Measurements from ENCODE around the gene ANO1. TPM values are rescaled to one million over a fixed set of nuclear protein-coding genes. Genes with fewer than 3 reads are reported as not detected.

ANO1 gene
- total RNA-seq, 2 donors from 2014 or later, result 7.3 to 23.1 TPM

DNA sequence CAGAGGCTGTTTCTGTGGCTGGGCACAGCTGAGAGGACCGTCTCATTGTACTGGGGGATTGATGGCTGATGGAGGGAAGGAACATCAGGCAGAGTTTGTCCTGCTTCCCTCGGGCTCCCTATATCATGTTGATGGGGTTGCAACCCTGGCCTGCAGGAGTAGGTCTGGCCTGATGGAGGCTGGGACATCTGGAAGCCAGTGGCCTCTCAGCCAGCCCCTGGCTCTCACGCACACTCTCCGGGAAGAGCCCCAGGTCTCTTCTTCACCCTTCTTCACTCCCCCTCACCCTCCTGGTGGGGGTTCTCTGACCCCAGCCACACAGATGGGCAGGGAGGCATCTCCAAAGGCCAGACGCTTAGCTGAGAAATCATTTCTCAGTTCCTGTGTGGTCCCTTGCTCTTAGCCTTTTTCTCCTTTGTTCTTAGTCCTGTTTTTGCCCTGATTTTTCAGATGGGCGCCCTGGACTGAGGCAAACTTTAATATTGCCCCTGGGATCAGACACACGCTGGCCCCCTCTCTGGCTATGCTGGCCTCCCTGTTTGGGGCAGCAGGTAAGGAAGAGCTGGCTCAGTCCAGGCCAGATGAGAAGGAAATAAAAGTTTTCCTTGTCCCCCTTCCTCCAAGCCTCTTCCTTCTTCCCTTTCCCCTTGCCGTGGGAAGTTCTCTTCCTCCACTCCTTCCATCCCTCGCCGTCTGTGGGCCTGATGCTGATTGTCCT is 13.9 kb upstream of the ANO1 start:
- no peak for ATAC-seq
- Histone ChIP-seq H3K27ac (no peak overlapping the region), H3K4me3 (no peak overlapping the region), H3K27me3 (no peaks in the 10 kb centered on the region), H3K9me3 (no peaks in the 10 kb centered on the region), H3K36me3 (replicated peaks in 1 of 2; ENCODE audit: insufficient read depth in 1 of 2, low read depth in 2 of 2) (no peaks in the 10 kb centered on the region), H3K4me1 (peaks cover 10% of the 10 kb centered on the region)
- intact Hi-C loops (cut with DNase I), result no loop called here
- 62 to 71% methylated on average over 8 to 10 of the region's 10 CpGs for WGBS, 2 donors
- no peak for DNase-seq
- TF ChIP-seq, protein P1, sequence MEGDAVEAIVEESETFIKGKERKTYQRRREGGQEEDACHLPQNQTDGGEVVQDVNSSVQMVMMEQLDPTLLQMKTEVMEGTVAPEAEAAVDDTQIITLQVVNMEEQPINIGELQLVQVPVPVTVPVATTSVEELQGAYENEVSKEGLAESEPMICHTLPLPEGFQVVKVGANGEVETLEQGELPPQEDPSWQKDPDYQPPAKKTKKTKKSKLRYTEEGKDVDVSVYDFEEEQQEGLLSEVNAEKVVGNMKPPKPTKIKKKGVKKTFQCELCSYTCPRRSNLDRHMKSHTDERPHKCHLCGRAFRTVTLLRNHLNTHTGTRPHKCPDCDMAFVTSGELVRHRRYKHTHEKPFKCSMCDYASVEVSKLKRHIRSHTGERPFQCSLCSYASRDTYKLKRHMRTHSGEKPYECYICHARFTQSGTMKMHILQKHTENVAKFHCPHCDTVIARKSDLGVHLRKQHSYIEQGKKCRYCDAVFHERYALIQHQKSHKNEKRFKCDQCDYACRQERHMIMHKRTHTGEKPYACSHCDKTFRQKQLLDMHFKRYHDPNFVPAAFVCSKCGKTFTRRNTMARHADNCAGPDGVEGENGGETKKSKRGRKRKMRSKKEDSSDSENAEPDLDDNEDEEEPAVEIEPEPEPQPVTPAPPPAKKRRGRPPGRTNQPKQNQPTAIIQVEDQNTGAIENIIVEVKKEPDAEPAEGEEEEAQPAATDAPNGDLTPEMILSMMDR (IDR thresholded peaks at IDR 0.05), result no peak
- TF ChIP-seq POLR2A (IDR thresholded peaks at IDR 0.05), result no peak

DNA sequence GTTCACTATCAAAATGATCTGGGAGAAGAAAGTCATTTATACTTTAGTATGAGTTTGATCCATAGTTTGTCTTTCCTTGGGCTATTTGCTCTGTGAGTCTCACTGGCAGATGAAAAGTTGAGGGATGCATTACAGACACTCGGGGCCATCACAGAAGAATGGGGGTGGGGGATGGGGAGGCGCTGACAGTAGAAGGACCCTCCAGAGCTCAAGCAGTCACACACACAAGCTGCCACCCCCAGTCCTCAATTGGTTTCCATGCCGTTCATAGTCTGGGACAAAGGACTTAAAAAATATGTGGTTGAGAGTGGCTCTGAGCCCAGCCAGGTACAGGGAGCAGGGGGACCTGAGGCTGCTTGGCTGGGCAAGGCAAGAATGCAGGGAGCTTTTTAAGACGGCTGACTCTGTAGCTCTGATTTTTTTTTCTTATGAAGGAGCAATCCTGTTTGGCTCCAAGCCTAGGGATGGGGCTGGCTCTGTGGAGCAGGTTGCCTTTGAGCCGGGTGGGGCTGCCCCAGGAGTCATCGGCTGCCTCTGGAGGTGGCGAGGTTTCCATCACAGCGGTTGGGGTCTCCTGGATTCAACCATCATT is 13.3 kb upstream of the ANO1 start:
- no peak for DNase-seq
- ATAC-seq, result no peak
- H3K4me3 ChIP-seq, result no peak overlapping the region
- H3K27ac ChIP-seq, result no peak overlapping the region
- intact Hi-C loops (cut with DNase I), result no loop called here
- H3K9me3 ChIP-seq, result no peaks in the 10 kb centered on the region
- no peaks in the 10 kb centered on the region for H3K36me3 ChIP-seq (replicated peaks in 1 of 2; ENCODE audit: insufficient read depth in 1 of 2, low read depth in 2 of 2)
- TF ChIP-seq, protein P1 (IDR thresholded peaks at IDR 0.05), result no peak
- TF ChIP-seq POLR2A (IDR thresholded peaks at IDR 0.05), result no peak
- peaks cover 10% of the 10 kb centered on the region for H3K4me1 ChIP-seq
- WGBS, 2 donors, result 65 to 68% methylated on average over 8 of the region's 8 CpGs
- H3K27me3 ChIP-seq, result no peaks in the 10 kb centered on the region

- Histone ChIP-seq H3K9me3 (no peaks in the 10 kb centered on the region), H3K4me1 (peaks cover 10% of the 10 kb centered on the region), H3K36me3 (replicated peaks in 1 of 2; ENCODE audit: insufficient read depth in 1 of 2, low read depth in 2 of 2) (no peaks in the 10 kb centered on the region), H3K27ac (no peak overlapping the region), H3K27me3 (no peaks in the 10 kb centered on the region), H3K4me3 (no peak overlapping the region)
- TF ChIP-seq POLR2A (IDR thresholded peaks at IDR 0.05), result no peak
- TF ChIP-seq, protein P1 (IDR thresholded peaks at IDR 0.05), result no peak
- ATAC-seq (no peak), DNase-seq (no peak)
- intact Hi-C loops (cut with DNase I), result no loop called here
- WGBS, 2 donors, result 72 to 79% methylated on average over 16 to 25 of the region's 25 CpGs
Observed at GRCh38 chr11:70065318-70066135, 12.6 kb upstream of the ANO1 start.

DNA sequence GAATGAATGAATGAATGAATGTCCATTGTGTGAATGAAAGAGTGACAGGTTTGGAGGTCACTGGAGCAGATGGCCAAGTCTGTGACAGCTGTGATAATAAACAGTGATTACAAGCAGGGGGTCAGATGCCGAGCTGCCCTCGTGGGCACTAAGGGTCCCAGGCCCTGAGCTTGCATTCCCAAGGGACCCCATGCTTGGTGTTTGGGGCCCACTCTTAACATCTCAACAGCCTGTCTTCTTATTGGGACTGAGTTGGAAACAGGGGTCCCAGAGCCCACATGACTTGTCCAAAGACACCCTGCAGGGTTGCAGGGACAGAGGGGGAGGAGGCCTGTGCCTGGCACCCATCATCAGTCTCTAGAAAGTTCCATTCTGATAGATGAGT is 12.0 kb upstream of the ANO1 start:
- H3K4me3 ChIP-seq, result no peak overlapping the region
- no peaks in the 10 kb centered on the region for H3K9me3 ChIP-seq
- no peaks in the 10 kb centered on the region for H3K27me3 ChIP-seq
- 52 to 72% methylated on average over 2 of the region's 2 CpGs for WGBS, 2 donors
- DNase-seq (no peak), ATAC-seq (no peak)
- H3K4me1 ChIP-seq, result peaks cover 10% of the 10 kb centered on the region
- no peaks in the 10 kb centered on the region for H3K36me3 ChIP-seq (replicated peaks in 1 of 2; ENCODE audit: insufficient read depth in 1 of 2, low read depth in 2 of 2)
- intact Hi-C loops (cut with DNase I), result no loop called here
- no peak for TF ChIP-seq POLR2A (IDR thresholded peaks at IDR 0.05)
- TF ChIP-seq, protein P1 (IDR thresholded peaks at IDR 0.05), result no peak
- H3K27ac ChIP-seq, result no peak overlapping the region
